Posterior cingulate gyrus (tissue), 11 donors: ENCODE measurements around the gene AKAP8L.

ENCODE experiments used
- DNase-seq, 10 donors: peaks; one replicate each; pipeline versions ENCODE4 v3.0.0 to v3.0.0-alpha.2; 2020 to 2021; ENCODE audit warnings: mixed read lengths in 3 of 10
- intact Hi-C: fragments of 100-400 bp; cut with DNase I; formaldehyde crosslinking; loops from one replicate; pipeline ENCODE4 v1.15.1; 2023

Gene AKAP8L

GRCh38 chr19:15449620-15450527 is 31.1 kb upstream of the AKAP8L start, which contains the start of gene WIZ:
Gene WIZ, minus strand, starts transcription at chr19:15449956. Its CDS starts 1,649 bp downstream, at chr19:15448307.
- DNase-seq = peak; percentile 62 to 97 (median 74)
- intact Hi-C loops = loop anchor here (2.0 to 10.0 kb wide), 3 partner anchors 17 to 325 kb away; partner anchors contain the start of gene AKAP8L

DNA sequence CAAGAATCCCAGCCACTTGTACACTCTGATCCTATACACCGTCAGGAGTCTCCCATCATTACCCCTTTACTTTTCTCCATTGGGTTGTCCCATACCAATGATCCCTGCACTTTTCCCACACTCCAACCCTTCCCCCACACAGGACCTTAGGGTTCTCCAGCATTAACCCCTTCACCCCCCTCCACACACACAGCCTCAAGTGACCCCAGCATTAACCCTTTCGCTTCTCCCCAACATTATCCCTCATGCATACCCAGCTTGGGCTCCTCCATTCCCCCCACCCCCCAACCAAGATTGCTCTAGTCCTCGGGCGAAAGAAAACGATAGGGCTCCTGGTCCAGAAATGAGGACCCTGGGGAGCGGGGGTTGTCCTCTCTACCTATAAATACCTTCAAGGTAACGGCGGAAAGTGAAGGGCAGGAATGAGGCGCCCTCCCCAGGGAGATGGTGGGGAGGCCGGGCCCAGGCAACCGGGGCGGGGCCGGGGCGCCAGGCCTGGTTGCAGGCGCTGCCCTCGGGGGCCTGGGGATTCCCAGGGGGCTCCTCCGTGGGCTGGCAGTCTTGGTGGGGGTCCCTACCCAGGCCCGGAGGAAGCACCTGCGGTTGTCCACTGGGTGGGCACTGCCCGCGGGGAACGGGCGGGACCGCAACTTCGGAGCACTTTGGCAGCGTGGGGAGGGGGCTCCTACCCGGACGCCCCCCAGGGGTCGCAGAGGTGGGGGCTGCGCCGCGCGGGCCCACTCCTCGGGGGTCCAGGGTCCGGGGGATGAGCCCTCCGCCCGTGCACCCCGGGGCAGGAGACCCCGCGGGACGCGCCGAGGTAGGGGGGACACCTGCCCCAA is 30.2 kb upstream of the AKAP8L start:
- intact Hi-C loops = loop anchor here (2.0 kb wide), 1 partner anchor 16 kb away; no protein-coding TSS in a partner anchor
- DNase-seq = peak in 1 of 10 donors; percentile 70

- peak in 1 of 10 donors; percentile 14 for DNase-seq
- intact Hi-C loops = loop anchor here (2.0 kb wide), 1 partner anchor 15 kb away; no protein-coding TSS in a partner anchor
Measured at GRCh38 chr19:15448044-15448777, 29.4 kb upstream of the AKAP8L start.

- intact Hi-C loops = no loop called here
- DNase-seq = no peak
Measured at GRCh38 chr19:15447057-15447456, 28.3 kb upstream of the AKAP8L start.

- intact Hi-C loops = no loop called here
- no peak for DNase-seq
Measured at GRCh38 chr19:15445807-15446376, 27.1 kb upstream of the AKAP8L start.

DNA sequence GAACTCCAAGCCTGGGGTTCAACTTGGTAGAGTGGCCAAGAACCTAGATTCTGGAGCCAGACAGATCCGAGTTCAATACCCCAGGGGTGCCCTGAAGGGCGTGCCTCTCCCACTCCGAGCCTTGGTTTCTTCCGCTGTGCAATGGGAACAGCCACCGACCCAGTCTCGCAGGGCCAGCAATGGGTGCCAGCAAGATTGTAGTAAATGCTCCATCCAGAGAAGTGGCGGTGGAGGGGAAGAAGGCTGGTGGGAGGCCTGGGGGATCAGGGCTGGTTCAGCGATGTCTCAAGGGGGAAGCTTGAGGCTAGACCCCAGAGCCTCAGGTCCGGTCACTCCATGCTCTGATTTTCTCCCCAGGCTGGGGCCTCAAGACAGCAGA is 26.4 kb upstream of the AKAP8L start:
- intact Hi-C loops = no loop called here
- DNase-seq = no peak

GRCh38 chr19:15444505-15445226 is 25.9 kb upstream of the AKAP8L start:
- intact Hi-C loops = no loop called here
- DNase-seq = no peak

DNA sequence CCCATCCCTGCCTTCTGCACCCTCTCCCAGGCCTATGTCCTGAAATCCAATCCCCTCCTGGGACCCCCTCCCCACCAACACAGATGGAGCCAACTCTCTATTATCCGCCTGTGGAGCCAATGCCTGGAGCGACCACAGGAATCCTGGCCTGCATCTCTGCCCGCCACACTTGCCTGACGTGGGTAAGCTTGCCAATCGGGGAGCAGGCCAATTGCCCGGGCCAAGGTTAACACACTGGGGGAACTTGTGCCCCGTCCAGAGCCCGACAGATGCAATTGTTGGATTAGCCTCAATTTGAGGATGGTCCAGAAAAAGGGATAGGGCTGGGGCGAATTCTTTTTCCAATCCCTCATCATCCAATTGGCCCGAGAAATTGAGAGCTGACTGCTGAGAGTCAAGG is 25.1 kb upstream of the AKAP8L start:
- no peak for DNase-seq
- intact Hi-C loops = no loop called here

- intact Hi-C loops = no loop called here
- DNase-seq = no peak
Measured at GRCh38 chr19:15443325-15443724, 24.5 kb upstream of the AKAP8L start.

- no peak for DNase-seq
- intact Hi-C loops = no loop called here
Measured at GRCh38 chr19:15442142-15442920, 23.5 kb upstream of the AKAP8L start.

- no peak for DNase-seq
- intact Hi-C loops = no loop called here
Measured at GRCh38 chr19:15441317-15441716, 22.5 kb upstream of the AKAP8L start.

GRCh38 chr19:15439821-15440641 is 21.2 kb upstream of the AKAP8L start:
- intact Hi-C loops = no loop called here
- DNase-seq = peak in 2 of 10 donors; percentile 57 to 77

DNA sequence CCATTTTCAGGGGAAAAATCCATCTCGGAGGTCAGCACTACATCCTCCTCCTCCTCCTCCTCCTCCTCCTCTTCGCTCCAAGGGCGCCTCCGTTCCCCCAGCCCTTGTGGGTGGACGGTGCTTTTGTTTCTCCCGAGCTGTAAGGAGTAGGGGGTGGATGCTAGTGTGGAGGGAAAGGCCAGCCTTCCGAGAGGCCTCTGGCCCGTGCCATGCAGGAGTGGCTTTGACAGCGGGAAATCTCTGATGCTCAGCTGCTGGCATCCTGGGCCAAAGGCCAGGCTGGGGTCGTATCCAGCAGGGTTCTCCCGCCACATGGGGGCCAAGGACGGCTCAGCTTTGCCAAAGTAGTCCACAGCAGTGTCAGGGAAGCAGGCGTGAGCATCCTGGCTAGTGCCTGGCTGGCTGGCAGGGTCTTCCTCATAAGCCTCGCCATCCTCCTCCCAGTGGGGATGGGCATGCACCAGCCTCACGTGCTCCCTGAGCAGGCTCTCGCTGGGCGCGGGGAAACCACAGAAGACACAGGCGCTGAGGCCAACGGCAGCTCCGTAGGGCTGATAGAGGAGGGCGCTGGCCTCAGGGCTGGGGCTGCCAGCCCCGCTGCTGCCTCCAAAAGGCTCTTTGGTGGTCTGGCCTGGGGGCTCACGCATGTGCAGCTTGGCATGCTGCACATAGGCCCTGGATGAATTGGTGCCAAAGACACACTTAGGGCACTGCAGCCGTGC is 20.5 kb upstream of the AKAP8L start:
- intact Hi-C loops = no loop called here
- DNase-seq = peak in 2 of 10 donors; percentile 60 to 70

DNA sequence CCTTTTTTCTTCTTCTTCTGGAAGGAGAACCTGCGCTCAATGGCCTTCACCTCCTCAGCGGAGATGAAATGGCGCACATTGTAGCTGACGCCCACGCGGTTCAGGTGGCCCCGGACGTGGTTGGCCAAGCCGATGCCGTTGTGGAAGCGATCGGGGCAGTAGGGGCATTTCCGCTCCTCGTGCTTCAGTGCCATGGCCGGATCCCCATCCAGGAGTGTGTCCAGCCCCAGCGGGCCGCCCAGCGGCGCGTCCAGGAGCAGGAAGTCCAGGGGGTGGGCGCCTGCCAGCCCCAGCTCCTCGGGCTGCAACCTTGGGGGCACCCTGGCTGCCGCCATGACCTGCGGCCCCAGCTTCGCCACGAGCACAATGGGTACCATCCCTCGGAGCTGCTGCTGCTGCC is 19.8 kb upstream of the AKAP8L start:
- intact Hi-C loops = no loop called here
- peak in 2 of 10 donors; percentile 57 to 72 for DNase-seq

DNA sequence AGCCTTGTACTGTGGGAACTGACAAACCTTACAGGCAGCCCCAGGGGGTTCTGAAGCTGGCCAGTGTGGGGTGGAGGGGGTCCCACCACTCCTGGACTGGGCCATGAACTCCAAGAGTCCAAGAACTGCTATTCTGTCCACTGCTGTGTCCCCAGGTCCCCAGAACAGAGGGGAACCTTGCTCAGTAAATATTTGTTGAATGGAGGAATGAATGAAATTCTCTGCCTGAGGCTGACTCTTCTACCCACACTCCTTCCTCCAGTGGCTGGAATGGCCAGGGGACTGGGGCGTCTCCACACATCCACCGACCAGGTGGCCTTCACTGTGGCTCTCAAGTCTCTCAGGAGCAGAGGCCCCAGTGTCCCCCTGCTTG is 19.3 kb upstream of the AKAP8L start:
- intact Hi-C loops = no loop called here
- peak in 1 of 10 donors; percentile 24 for DNase-seq

GRCh38 chr19:15437355-15438123 is 18.8 kb upstream of the AKAP8L start:
- intact Hi-C loops = no loop called here
- DNase-seq = peak in 2 of 10 donors; percentile 36 to 54

DNA sequence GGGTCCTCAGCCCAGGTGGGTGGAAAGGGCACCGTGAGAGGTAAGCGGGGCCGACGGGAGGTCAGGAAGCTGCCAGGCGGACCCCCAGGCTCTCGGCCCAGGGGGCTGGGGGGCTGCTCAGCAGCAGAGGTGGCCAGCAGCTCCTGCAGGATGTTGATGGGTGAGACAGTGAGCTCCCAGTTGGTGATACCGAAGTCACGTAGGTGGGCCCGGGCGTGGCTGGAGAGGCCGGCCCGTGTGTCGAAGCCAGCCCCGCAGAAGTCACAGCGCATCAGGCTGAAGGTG is 18.0 kb upstream of the AKAP8L start:
- intact Hi-C loops = no loop called here

More for the DNA sequence above, 18.0 kb upstream of the AKAP8L start:
- peak in 2 of 10 donors; percentile 14 to 61 for DNase-seq
